Hematopoietic multipotent progenitor cell (in vitro differentiated cells): ENCODE measurements around the gene GOLGA8J. TPM values are rescaled to one million over a fixed set of nuclear protein-coding genes. Genes with fewer than 3 reads are reported as not detected.
"Not testable (repeated sequence)": the region's sequence is repeated elsewhere in the genome, so short reads cannot be mapped to it uniquely, and the experiment has no call there.

Experiments
- DNase-seq, 3 donors: peaks; one replicate each; pipeline ENCODE4 v3.0.0-alpha.2; 2011 to 2015; ENCODE audit warnings: low read depth in 2 of 3, low spot score in 2 of 3
- small RNA-seq: library from RNA; depleted of rRNA; stranded (forward); fragments of <200 nt; gene quantifications from one replicate; pipeline ENCODE3, GENCODE V24; 2012
- total RNA-seq: library from RNA; depleted of rRNA; stranded (reverse); fragments of >200 nt; gene quantifications from one replicate; pipeline ENCODE4 v1.2.3, GENCODE V29; 2012

Gene GOLGA8J
- total RNA-seq, 1 donor = under 0.01 TPM

- DNase-seq = no peak
These were observed 10.1 kb upstream of the GOLGA8J start for GRCh38 chr15:30072630-30073029.

GRCh38 chr15:30073915-30074314 is 8.8 kb upstream of the GOLGA8J start:
- DNase-seq = no peak

GRCh38 chr15:30080816-30081215 is 1.9 kb upstream of the GOLGA8J start:
- DNase-seq = not testable (repeated sequence)

- DNase-seq = not testable (repeated sequence)
These were observed 15.1 kb downstream of the GOLGA8J start for GRCh38 chr15:30097827-30098226.

- DNase-seq = not testable (repeated sequence)
These were observed 20.1 kb downstream of the GOLGA8J start for GRCh38 chr15:30102890-30103289.

GRCh38 chr15:30103941-30104507 is 21.3 kb downstream of the GOLGA8J start:
- DNase-seq = not testable (repeated sequence)

- not testable (repeated sequence) for DNase-seq
These were observed 27.8 kb downstream of the GOLGA8J start for GRCh38 chr15:30110591-30110990.

- DNase-seq = not testable (repeated sequence)
These were observed 47.3 kb downstream of the GOLGA8J start for GRCh38 chr15:30130066-30130465.

- DNase-seq = not testable (repeated sequence)
These were observed 52.0 kb downstream of the GOLGA8J start, which contains the start of gene GOLGA8T for GRCh38 chr15:30134751-30135150. Gene GOLGA8T, plus strand, starts transcription at chr15:30135051. Its CDS starts 98 bp downstream, at chr15:30135149.

Small RNA genes within 50 kb of the gene (small RNA-seq; reads per million reads assigned to genes)
- gene RF00096 = not detected
- not detected for gene RN7SL673P

Other genes starting within 250 kb of the GOLGA8J start
- not detected for gene GOLGA8T, start 52.1 kb downstream of the GOLGA8J start, total RNA-seq